HepG2 (cell line): ENCODE measurements around the gene LDB3.

ENCODE experiments used
- ATF1 ChIP-seq: IDR thresholded peaks from 2 replicates; pipeline ENCODE4 v1.6.1; 2016; ENCODE audit warnings: mild to moderate bottlenecking, control low read depth
- EP300 ChIP-seq, 3 experiments: sonication (generic) in 1 of 3; formaldehyde crosslinking in 1 of 3; IDR thresholded peaks; 2 replicates each; pipeline versions ENCODE4 v1.5.1 to v1.6.1; 2011 to 2020; ENCODE audit warnings: low read depth in 2 of 3, low read length in 2 of 3, borderline replicate concordance in 1 of 3, improper control_type of control experiment in 1 of 3, mild to moderate bottlenecking in 1 of 3, missing genetic modification reagents in 1 of 3, moderate library complexity in 1 of 3
- JUNB ChIP-seq: sonication (generic); formaldehyde crosslinking; IDR thresholded peaks from 2 replicates; pipeline ENCODE4 v1.8.0; 2022; ENCODE audit warnings: missing genetic modification reagents, mild to moderate bottlenecking, borderline replicate concordance
- NFKBIZ ChIP-seq: IDR thresholded peaks from 2 replicates; pipeline ENCODE4 v1.6.1; 2018; ENCODE audit warnings: missing genetic modification reagents, missing compliant biosample characterization
- NFYB ChIP-seq: sonication (generic); formaldehyde crosslinking; IDR thresholded peaks from 2 replicates; pipeline ENCODE4 v1.4.0; 2020; ENCODE audit warnings: missing genetic modification reagents
- POLR2A ChIP-seq, 2 experiments: IDR thresholded peaks; 2 replicates each; pipeline ENCODE4 v1.6.1; 2011; ENCODE audit warnings: low read depth in 2 of 2, low read length in 2 of 2, mild to moderate bottlenecking in 1 of 2, moderate library complexity in 1 of 2; ENCODE audit not compliant: insufficient read depth in 1 of 2
- REL ChIP-seq: sonication (generic); formaldehyde crosslinking; conservative IDR thresholded peaks from 2 replicates; pipeline ENCODE4 v1.8.0; 2022; ENCODE audit warnings: mild to moderate bottlenecking, missing genetic modification reagents, moderate library complexity
- SNAPC2 ChIP-seq: sonication (generic); formaldehyde crosslinking; IDR thresholded peaks from 2 replicates; pipeline ENCODE4 v1.8.1; 2022; ENCODE audit warnings: mild to moderate bottlenecking, missing genetic modification reagents
- SUZ12 ChIP-seq: fragments of 150-350 bp; IDR thresholded peaks from 2 replicates; pipeline ENCODE4 v1.6.1; 2014; ENCODE audit warnings: low read depth, low read length
- TARDBP ChIP-seq: sonication (generic); formaldehyde crosslinking; IDR thresholded peaks from 2 replicates; pipeline ENCODE4 v1.8.0; 2022; ENCODE audit warnings: mild to moderate bottlenecking, missing genetic modification reagents
- TEAD3 ChIP-seq: optimal IDR thresholded peaks from 2 replicates; pipeline ENCODE3; 2016; ENCODE audit warnings: borderline replicate concordance
- ZNF558 ChIP-seq: sonication (generic); formaldehyde crosslinking; IDR thresholded peaks from 2 replicates; pipeline ENCODE4 v1.9.0; 2022; ENCODE audit warnings: mild to moderate bottlenecking, missing genetic modification reagents, borderline replicate concordance

DNA sequence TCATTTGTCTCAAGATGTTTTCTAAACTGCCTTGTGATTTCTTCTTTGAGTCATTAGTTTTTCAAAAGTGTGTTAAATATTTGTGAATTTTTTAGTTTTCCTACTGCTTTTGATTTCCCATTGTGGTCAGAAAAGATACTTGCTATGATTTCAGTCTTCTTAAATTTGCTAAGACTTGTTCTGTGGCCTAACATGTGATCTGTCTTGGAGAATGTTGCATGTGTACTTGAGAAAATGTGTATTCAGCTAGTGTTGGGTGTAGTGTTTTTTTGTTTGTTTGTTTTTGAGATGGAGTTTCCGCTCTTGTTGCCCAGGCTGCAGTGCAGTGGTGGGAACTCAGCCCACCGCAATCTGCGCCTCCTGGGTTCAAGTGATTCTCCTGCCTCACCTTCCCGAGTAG lies 116.7 kb downstream of the LDB3 start:
- TF ChIP-seq REL (CRISPR knock-in tag): no peak
- no peak for TF ChIP-seq TEAD3 (CRISPR knock-in tag)
- TF ChIP-seq EP300 (IDR thresholded peaks at IDR 0.05; ENCODE audit: low read depth in 2 of 2, low read length in 2 of 2): no peak
- no peak for TF ChIP-seq EP300 (CRISPR knock-in tag; IDR thresholded peaks at IDR 0.05; ENCODE audit: borderline replicate concordance)
- no peak for TF ChIP-seq POLR2A (IDR thresholded peaks at IDR 0.05; ENCODE audit: insufficient read depth in 1 of 2, low read depth in 2 of 2, low read length in 2 of 2)
- no peak for TF ChIP-seq SNAPC2 (CRISPR knock-in tag)
- no peak for TF ChIP-seq NFKBIZ (CRISPR knock-in tag)
- no peak for TF ChIP-seq ZNF558 (CRISPR knock-in tag)
- TF ChIP-seq SUZ12: no peak
- no peak for TF ChIP-seq TARDBP (CRISPR knock-in tag)
- TF ChIP-seq ATF1 (CRISPR knock-in tag): no peak
- TF ChIP-seq NFYB (CRISPR knock-in tag): no peak
- TF ChIP-seq JUNB (CRISPR knock-in tag): no peak
